Measurements from ENCODE around the gene CSNK1A1.

GRCh38 chr5:149519601-149520000, 31.6 kb downstream of the CSNK1A1 start:
- TF ChIP-seq PATZ1 (CRISPR knock-in tag; IDR thresholded peaks at IDR 0.05; ENCODE audit: borderline replicate concordance) (no peak), ZNF565 (CRISPR knock-in tag; conservative IDR thresholded peaks at IDR 0.05; ENCODE audit: low read depth) (no peak), TOX (CRISPR knock-in tag; IDR thresholded peaks at IDR 0.05; ENCODE audit: borderline replicate concordance) (no peak), CSRNP3 (CRISPR knock-in tag; IDR thresholded peaks at IDR 0.05) (no peak), BACH2 (CRISPR knock-in tag; IDR thresholded peaks at IDR 0.05; ENCODE audit: borderline replicate concordance) (no peak), ISL1 (CRISPR knock-in tag; IDR thresholded peaks at IDR 0.05) (no peak), PPARA (CRISPR knock-in tag; IDR thresholded peaks at IDR 0.05; ENCODE audit: borderline replicate concordance) (no peak), ESRRG (CRISPR knock-in tag; IDR thresholded peaks at IDR 0.05) (no peak), SNAI2 (CRISPR knock-in tag; IDR thresholded peaks at IDR 0.05) (no peak), POU6F1 (CRISPR knock-in tag; IDR thresholded peaks at IDR 0.05; ENCODE audit: borderline replicate concordance, low read depth) (no peak), ZNF8 (CRISPR knock-in tag; IDR thresholded peaks at IDR 0.05) (no peak), ARNTL (CRISPR knock-in tag; IDR thresholded peaks at IDR 0.05; ENCODE audit: borderline replicate concordance, low read depth) (no peak), ZNF70 (CRISPR knock-in tag; IDR thresholded peaks at IDR 0.05) (no peak), ZFP3 (CRISPR knock-in tag; IDR thresholded peaks at IDR 0.05) (no peak)
